ENCODE measurements around the gene SLIT1.

SLIT1 gene

DNA sequence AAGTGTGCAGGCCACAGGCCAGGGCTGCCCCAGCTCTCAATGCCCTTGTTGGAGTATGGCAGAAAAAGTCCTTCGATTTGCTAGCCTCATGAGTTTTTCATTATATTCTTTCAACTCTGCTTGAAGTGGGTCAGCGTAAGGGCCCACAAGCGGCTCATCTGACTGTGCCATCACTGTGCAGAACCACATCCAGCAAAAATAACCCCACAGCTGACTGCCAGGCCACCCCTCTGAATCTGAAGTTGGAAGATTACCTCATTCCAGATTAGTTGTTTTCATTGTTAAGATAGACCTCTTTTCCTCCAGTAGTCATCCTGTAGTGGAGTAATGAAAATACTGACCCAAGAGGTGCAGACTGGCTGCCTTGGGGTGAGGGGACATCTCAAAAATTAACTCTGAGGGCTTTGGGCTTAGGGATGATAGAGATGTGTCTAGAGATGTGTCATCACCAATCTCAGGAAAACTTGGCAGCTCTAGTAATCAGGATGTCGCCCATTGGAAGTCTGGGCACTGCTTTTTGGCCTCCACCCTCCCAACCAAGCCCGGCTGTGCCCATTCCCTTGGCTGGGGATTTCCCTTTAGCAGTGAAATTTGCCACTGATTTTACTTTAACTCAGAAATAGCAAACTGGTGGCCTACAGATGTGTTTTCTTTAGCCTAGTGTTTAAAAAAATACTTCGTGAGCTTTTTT lies 189.3 kb downstream of the SLIT1 start:
- no peak for DNase-seq

DNA sequence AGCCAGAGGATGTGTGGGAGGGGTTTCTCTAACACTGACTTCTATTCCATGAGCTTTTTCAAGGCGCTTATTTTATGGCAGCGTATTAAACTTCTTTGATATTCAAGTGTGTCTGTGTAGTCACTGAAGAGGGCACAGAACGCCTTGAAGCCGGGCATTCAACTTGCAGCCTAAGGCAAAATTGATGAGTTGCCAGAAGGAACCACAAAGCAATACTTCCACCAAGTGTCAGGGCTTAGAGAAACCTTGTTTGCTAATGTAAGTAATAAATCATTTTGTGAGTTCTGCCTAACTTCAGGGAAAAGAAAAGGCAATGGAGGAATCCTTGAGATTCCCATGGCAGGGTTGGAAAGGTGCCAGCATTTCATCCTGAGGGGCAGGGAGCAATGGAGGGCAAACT lies 189.9 kb downstream of the SLIT1 start:
- no peak for DNase-seq

DNA sequence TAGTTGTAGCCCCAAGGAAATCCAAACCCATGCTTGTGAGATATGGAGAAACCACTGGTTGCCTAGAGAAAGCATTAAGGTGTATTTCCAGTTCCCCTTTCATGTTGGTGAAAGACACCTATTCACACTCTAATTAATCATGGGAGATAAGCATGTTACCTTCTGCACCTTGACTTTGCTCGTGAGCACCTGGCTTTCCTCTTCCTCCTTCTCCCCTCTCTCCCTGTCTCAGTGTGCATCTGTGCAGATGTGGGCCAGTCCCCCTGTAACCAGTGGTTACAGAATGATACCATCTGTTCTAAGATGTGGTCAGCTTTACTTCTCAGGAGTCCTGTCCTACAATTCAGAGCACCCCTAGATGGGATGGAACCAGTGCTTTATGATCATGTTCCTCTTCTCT lies 193.0 kb downstream of the SLIT1 start:
- no peak for DNase-seq

DNA sequence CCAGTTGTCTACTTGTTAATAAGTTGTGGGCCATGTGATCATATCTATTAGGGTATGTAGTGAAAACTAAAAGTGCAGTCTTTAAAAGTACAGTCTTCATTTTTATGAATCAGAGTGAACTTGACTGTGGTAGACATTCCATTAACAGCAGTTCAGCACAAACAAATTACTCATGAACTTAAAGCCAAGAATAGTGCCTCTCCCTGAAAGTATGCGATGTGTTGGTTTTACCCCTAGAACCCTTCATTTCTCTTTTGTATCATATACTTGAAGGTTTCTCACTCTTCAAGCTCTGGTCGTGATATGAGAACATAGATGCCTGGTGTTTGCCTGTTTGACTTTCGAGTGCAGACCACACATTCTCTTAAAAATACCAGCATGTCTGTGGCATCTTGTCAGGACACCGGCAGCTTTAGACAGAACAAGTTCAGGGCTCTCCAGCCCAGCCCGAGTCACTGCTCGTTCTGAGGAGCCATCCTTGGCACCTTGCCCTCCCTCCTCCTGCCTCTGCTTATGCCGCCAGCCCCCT lies 194.4 kb downstream of the SLIT1 start:
- DNase-seq: no peak

DNA sequence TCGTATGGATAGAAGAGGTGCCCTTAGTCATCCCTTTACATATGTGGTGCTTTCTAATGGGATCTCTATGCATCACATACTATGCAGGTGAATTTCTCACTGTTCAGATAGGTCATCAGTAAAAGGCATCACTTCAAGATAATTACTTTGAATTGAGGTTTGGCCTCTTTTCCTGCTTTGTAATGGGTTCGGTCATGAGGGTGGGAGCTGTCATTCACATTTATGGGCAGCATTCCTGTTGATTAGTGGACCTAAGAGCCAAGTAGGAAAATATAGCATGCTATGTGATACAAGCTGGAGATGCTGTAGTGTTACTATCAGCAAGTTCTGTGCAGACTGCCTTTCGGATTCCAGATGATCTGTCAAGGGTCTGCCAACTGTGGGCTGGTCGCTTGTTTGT lies 197.3 kb downstream of the SLIT1 start:
- DNase-seq: no peak

DNA sequence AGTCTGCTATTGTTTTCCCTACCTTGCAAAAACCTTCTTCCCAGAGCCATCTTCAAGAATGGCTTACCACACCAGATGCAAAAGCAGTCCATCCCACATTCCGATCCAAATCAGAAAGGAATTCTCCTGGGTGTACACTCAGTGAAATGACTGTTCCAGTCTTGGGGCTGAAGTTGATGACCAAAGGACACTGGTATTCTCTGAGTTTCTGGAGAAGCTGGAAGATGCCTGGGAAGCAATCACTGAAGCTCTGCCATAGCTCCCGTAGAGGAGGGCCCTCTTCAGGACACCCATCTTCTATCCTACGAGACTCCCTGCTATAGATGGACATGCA lies 197.9 kb downstream of the SLIT1 start:
- no peak for DNase-seq

DNA sequence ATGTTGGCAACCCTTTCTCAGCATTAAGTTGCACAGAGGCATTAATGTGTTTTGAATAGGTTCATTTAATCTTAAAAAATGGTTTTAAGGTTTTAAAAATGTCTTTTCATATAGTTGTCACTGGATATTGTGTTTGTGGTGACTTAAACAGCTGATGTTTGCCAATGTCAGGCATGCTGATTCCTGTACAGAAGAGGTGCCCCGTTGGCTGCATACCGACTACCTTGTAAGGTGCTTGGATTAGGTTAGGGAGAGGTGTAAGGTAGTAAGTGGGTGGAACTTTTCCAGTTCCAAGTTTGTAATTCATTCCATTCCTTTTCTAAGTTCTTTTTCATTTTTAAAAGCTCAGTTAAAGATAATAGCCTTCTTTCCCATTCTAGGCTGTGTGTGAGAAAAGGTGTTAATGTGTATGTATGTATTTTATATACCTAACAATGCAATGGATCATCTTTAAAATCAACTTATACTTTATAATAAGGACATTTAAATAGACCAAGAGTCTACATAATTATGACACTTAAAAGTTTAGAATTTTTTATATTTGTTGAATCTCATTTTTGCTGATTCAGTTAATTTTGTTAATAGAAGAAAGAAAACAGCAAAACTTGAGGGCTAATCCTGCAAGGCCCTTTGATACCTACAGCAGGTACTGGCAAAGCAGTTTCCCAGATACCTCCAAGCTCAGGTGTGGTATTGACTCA lies 198.5 kb downstream of the SLIT1 start:
- no peak for DNase-seq

DNA sequence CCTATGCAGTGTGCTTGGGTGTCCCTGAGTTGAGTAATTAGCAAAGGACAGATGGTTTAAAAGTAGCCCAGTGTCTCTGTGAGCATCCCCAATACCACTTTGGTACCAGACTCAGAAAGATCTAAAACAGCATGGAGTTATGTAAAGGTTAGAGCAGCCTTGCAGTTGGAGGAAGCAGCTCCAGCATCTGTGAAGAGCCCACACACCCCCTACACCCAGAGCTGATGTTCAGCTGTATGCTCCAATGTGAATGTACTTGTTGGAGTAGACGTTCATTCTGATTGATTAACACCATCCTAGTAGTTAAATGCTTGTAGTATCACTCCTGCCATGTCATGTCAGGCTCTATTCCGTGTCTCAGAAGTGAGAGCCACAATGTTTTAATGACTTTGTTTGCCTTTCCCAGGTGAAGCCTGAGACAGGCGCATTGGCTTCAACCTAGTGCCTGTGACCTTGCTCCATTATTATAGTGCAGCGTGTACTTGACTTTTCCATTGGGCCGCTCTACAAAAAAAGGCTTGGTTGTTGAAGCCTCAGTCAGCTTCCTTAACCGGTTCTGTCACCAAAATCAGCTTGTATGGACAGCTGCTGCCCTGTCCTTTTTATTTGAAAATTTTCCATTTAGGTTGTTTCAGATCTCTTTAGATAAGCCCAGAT lies 199.4 kb downstream of the SLIT1 start:
- no peak for DNase-seq

DNA sequence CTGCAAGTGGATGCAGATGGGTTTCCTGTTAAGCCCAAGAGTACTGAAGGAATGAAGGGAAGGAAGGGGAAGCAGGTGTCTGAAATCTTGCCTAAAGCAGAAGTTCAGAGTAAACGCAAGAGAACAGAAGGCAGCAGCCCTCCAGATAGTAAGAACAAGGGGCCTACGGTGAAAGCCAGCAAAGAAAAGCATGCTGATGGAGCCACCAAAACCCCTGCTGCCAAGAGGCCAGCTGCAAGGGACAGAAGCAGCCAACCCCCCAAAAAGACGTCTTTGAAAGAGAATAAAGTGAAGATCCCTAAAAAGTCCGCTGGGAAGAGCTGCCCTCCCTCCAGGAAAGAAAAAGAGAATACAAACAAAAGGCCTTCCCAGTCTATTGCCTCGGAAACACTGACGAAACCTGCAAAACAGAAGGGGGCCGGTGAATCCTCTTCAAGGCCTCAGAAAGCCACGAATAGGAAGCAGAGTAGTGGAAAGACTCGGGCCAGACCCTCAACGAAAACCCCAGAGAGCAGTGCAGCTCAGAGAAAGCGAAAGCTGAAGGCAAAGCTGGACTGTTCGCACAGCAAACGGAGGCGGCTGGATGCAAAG lies 201.1 kb downstream of the SLIT1 start:
- DNase-seq: no peak

DNA sequence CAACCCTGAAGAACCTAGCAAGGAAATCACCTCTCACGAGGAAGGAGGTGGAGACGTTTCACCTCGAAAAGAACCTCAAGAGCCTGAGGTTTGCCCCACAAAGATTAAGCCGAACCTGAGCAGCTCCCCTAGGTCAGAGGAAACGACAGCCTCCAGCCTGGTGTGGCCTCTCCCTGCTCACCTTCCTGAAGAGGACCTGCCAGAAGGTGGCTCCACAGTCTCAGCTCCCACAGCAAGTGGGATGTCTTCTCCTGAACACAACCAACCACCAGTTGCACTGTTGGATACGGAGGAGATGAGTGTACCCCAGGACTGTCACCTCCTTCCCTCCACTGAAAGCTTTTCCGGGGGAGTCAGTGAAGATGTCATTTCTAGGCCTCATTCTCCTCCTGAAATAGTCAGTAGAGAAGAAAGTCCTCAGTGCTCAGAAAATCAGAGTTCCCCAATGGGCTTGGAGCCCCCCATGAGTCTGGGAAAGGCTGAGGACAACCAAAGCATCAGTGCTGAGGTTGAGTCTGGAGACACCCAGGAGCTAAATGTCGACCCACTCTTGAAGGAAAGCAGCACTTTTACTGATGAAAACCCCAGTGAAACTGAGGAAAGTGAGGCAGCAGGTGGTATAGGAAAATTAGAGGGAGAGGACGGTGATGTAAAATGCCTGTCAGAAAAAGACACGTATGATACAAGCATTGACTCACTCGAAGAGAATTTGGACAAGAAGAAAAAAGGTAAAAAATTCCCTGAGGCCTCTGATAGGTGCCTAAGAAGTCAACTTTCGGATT lies 203.4 kb downstream of the SLIT1 start:
- DNase-seq: no peak

DNA sequence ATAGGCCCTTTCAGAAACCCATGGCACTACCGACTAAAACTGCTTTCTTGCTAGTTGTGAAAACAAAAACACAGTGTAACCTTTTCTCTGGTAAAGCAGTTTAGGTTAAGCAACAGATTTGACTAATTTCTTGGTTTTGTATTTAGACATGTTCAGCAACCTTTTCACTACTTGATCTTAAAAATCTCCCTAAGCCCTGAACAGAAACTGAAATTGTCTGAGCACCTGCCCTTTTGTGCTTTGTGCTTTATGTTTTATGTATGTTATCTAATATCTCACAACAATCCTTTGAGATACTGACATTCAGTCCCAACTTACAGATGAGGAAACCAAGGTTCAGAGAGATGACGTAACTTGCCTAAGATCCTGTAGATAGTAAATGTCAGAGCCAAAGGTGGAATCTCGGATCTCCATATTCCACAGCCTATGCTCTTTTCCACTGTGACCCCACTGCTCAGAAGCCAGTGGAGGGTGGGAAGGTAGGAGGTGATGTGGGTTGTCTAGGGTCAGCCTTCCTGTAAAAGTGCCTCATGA lies 207.1 kb downstream of the SLIT1 start:
- no peak for DNase-seq

DNA sequence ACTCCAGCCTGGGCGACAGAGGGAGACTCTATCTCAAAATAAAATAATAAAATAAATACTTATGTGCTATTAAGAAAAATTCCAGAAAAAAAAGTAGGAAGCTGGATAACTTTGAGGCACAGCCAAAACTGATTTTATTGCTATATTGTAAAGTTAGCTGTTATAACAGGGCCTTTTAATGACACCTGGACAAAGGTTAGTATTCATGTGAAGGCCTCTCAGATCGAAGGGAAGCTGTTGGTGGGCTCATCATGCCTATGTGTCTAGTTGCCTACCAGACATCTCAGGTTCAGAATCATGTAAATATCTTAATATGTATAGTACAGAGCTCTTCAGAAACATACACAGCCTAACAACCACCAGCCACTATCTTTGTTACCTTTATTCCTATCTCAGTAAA lies 210.6 kb downstream of the SLIT1 start:
- DNase-seq: no peak

DNA sequence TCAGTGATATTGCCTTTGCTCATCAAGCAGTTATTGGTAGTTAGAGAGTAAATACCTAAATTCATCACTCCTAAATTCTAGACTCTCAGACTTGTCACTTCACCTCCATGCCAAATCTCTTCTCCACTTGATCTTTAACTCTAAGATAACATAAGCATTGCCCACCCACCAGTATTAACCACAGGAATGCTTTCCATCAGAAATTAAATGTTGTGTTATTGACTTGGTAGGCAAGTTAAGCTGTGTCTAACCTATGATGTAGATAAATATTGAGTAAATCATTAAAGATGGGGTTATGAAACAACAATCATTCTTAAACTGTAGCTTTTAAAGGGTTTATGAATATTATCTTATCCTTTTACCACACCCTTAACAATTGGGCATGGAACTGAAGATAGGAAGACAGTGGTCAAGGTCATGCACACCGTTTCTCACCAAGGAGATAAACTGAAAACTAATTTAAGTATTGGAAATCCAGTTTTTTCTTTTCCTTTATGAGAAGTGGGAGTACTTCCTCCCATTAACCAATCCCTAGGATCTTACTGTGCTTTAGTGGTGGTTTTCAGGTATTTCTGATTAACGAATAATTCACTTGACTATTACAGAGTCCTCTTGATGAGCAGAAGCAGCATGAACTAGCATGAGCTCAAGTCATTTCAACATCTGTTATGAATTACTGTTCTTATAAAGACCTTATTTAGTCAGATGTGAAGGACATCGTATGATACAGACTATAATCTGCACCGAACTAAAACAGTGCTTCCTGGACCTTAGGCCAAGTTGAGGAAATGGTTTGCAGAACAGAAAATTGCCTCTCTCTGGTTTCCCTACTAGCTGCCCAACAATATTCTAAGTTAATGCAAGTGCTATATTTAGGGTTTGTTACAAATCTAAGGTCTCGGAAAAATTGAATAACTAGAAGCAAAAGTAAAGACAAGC lies 211.7 kb downstream of the SLIT1 start:
- DNase-seq: no peak

DNA sequence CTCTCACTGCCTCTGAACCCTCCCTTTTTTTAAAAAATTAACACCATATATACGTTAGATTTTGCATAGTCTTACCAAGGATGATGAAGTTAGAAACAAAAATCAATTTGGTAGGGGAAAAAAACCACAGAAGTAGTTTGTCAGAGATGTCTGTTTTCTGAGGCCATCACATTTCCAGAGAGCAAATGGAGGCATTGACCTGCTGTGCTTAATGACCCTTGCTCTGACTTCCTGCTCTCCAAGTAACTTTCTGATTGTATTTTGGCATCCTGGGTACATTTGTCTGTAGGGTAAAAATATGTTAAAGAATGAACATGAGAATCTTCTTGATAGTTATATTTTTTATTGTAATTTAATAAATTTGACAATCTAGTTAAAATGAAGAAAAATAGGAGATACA lies 213.5 kb downstream of the SLIT1 start:
- no peak for DNase-seq

DNA sequence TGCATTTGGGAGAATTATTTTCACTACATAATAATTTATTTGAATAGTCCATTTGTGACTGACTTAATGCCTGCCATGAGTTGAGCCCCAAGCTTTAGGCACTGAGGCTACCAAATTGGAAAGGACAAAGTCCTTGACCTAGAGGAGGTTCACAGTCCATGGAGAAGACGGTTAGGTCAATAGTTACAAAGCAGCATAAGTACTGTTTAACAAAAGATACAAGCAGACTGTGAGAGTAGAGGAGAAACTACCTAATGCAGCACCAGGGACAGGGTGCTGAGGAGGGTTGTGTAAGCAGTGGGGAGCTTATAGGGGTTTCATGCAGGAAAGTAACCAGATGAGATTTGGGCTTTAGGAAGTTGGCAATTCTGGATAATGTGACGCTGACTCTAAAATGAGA lies 214.4 kb downstream of the SLIT1 start:
- no peak for DNase-seq

DNA sequence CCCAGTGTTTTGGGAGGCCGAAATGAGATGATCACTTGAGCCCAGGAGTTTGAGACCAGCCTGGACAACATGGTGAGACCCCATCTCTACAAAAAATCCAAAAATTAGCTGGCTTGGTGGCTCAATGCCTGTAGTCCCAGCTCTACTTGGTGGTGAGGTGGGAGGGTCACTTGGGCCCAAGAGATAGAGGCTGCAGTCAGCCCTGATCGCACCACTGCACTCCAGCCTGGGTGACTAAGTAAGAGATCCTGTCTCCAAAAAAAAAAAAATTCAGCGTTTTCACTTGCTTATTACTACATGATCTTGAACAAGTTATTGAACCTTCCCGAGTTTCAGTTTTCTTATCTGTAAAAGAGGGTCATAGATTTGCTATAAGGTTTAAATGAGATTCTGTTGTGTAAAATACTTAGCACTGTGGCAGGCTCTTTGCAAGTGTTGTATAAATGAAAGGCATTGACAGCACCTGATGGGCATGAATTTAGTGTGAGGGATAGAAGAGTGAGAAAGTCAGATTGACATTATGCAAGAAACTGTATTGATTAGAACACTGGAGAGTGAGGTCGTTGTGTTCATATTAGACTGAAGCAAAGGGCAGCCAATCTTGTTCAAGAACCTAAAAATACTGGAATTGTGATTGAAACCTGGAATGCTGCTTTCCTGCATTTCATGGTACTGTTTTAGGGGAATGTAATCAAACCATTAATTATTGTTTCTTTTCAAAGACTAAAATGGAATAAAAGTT lies 216.9 kb downstream of the SLIT1 start:
- no peak for DNase-seq

DNA sequence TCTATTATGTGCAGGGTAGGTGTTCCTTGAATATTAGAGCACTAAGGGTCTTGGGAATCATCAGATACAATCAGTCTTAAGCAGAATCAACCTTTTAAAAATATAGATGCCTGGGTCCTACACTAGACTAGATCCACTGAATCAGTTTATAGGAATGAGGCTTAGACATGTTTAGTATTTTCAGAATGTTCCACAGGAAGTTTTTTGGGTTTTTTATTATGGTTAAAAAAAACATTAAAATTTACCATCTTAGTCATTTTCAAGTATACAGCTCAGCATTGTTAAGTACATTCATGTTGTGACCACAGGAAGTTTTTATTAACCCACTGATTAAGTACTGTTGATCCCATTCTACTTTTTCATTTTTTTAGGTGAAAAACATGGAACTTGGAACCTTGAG lies 217.9 kb downstream of the SLIT1 start:
- no peak for DNase-seq

DNA sequence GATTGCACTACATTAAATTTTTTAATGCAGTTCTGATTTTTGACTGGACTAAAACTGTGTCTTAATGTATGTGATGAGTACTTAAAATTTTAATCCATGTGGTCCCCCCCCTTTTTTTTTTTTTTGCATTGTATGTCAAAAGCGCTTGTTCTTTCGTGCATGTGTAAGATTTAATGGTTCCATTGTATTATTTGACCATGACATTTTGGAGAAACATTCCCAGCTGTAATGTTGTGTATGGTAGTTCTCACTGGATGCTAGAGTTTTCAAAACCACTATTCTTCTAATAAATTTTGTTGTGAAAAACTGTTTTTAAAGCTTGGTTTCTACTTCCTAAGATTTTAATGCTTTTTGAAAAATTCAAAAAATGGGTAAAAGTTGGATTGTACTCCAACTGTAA lies 221.6 kb downstream of the SLIT1 start:
- DNase-seq: no peak

DNA sequence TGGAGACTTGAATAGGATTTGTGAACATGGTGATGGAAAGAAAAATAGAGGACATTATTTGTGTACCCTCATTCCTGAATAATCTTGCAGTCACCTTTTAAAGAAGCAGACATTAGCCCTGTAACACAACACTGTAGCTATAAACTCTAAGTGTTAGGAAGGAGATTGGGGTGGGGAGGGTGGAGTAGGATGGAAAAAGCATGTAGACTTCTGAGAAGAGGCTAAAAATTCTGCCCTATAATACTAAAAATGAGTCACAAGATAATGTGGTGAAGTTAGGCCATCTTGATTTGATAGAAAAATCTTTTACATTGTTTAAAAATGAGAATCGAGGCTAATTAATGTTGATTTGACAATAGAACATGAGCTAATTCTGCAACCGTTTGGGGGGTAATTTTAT lies 224.9 kb downstream of the SLIT1 start:
- no peak for DNase-seq

DNA sequence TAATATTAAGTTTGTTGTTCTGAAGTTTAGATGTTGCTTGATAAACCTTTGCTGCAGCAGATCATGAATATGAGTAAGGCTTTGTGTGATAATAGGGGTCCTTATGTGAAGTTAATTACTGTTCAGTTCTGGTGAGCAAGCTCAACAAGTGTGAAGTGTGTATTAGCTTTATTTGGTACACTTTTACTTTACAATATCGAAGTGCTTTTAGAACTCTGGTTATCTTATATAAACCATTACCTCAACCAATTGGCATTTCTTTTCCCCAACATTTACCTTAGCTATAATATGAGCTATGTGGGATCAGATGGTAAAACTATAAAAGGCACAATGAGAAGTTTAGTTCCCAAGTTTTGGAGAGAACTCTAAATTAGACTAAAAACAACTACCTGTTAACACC lies 226.0 kb downstream of the SLIT1 start:
- no peak for DNase-seq

DNA sequence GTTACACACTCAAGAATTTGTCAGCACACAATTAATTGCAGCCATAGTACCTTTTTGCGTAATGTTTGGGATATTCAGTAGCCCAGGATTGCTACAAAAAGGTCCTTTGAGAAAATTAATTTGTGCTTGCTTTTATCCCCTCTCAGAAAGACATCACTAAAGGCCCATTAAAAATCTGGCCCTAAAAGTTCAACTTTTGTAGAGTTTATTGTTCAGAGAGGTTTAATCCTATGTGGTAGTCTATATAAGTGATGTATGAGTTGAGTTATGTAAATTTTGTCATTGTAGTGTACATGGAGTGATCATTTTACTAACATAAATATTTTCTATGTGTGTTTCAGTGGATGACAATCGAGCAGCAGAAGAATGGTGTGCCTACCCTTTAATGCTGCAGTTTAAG lies 227.7 kb downstream of the SLIT1 start:
- no peak for DNase-seq
